ENCODE measurements around the gene TMTC1.

TMTC1 gene

GRCh38 chr12:29709496-29710040 lies 74.2 kb downstream of the TMTC1 start:
- DNase-seq (ENCODE audit: low spot score) = no peak

GRCh38 chr12:29709054-29709453 lies 74.7 kb downstream of the TMTC1 start:
- DNase-seq (ENCODE audit: low spot score) = no peak

GRCh38 chr12:29707846-29708245 lies 75.9 kb downstream of the TMTC1 start:
- DNase-seq (ENCODE audit: low spot score) = no peak

- no peak for DNase-seq (ENCODE audit: low spot score)
Observed at GRCh38 chr12:29706311-29706710, 77.4 kb downstream of the TMTC1 start.

- DNase-seq (ENCODE audit: low spot score) = no peak
Observed at GRCh38 chr12:29703528-29703927, 80.2 kb downstream of the TMTC1 start.

GRCh38 chr12:29702972-29703371 lies 80.8 kb downstream of the TMTC1 start:
- DNase-seq (ENCODE audit: low spot score) = no peak

- no peak for DNase-seq (ENCODE audit: low spot score)
Observed at GRCh38 chr12:29702222-29702621, 81.5 kb downstream of the TMTC1 start.

GRCh38 chr12:29700761-29701481 lies 82.8 kb downstream of the TMTC1 start:
- no peak for DNase-seq (ENCODE audit: low spot score)

- no peak for DNase-seq (ENCODE audit: low spot score)
Observed at GRCh38 chr12:29698756-29699155, 85.0 kb downstream of the TMTC1 start.

- DNase-seq (ENCODE audit: low spot score) = no peak
Observed at GRCh38 chr12:29695800-29696199, 87.9 kb downstream of the TMTC1 start.

GRCh38 chr12:29695026-29695425 lies 88.7 kb downstream of the TMTC1 start:
- no peak for DNase-seq (ENCODE audit: low spot score)

GRCh38 chr12:29694002-29694401 lies 89.7 kb downstream of the TMTC1 start:
- no peak for DNase-seq (ENCODE audit: low spot score)

GRCh38 chr12:29692237-29692636 lies 91.5 kb downstream of the TMTC1 start:
- no peak for DNase-seq (ENCODE audit: low spot score)

- no peak for DNase-seq (ENCODE audit: low spot score)
Observed at GRCh38 chr12:29691161-29691854, 92.4 kb downstream of the TMTC1 start.

- DNase-seq (ENCODE audit: low spot score) = no peak
Observed at GRCh38 chr12:29690728-29691127, 93.0 kb downstream of the TMTC1 start.

- no peak for DNase-seq (ENCODE audit: low spot score)
Observed at GRCh38 chr12:29688914-29689313, 94.8 kb downstream of the TMTC1 start.

- no peak for DNase-seq (ENCODE audit: low spot score)
Observed at GRCh38 chr12:29682088-29682487, 101.7 kb downstream of the TMTC1 start.

- no peak for DNase-seq (ENCODE audit: low spot score)
Observed at GRCh38 chr12:29681370-29681769, 102.4 kb downstream of the TMTC1 start.

GRCh38 chr12:29676676-29677075 lies 107.1 kb downstream of the TMTC1 start:
- no peak for DNase-seq (ENCODE audit: low spot score)

- DNase-seq (ENCODE audit: low spot score) = no peak
Observed at GRCh38 chr12:29674463-29674862, 109.3 kb downstream of the TMTC1 start.

GRCh38 chr12:29673346-29673745 lies 110.4 kb downstream of the TMTC1 start:
- DNase-seq (ENCODE audit: low spot score) = no peak

GRCh38 chr12:29672580-29672979 lies 111.2 kb downstream of the TMTC1 start:
- DNase-seq (ENCODE audit: low spot score) = no peak

GRCh38 chr12:29671742-29672141 lies 112.0 kb downstream of the TMTC1 start:
- no peak for DNase-seq (ENCODE audit: low spot score)

Data from left forelimb (tissue), 1 donor.